Motor neuron (in vitro differentiated cells): ENCODE data around the gene MAGEB10. TPM values are rescaled to one million over a fixed set of nuclear protein-coding genes. Genes with fewer than 3 reads are reported as not detected.
"Not testable (repeated sequence)": the region's sequence is repeated elsewhere in the genome, so short reads cannot be mapped to it uniquely, and the experiment has no call there.

Experiments
- ATAC-seq, 8 experiments: fragments of 200-7000 bp; cut with Tn5 transposase; replicated peaks in 6 of 8; 2 replicates each; pipeline ENCODE4 v1.8.0; 2021; ENCODE audit warnings: mild to moderate bottlenecking in 8 of 8, moderate library complexity in 8 of 8
- H3K27ac ChIP-seq, 2 donors: fragments of 250-450 bp; sonication (Bioruptor Pico); 2 replicates each; pipeline ENCODE4 v1.9.0; 2021; ENCODE audit warnings: antibody characterized with exemption in 2 of 2, mild to moderate bottlenecking in 2 of 2, moderate library complexity in 1 of 2
- H3K4me1 ChIP-seq, 2 donors: fragments of 250-450 bp; sonication (Bioruptor Pico); replicated peaks in 1 of 2; 2 replicates each; pipeline ENCODE4 v1.6.1; 2021; ENCODE audit warnings: antibody characterized with exemption in 2 of 2, mild to moderate bottlenecking in 2 of 2, moderate library complexity in 1 of 2
- H3K4me3 ChIP-seq, 5 donors: fragments of 250-450 bp; sonication (Bioruptor Pico); 2 replicates each; pipeline ENCODE4 v1.9.0; 2021; ENCODE audit warnings: antibody characterized with exemption in 5 of 5, mild to moderate bottlenecking in 5 of 5, moderate library complexity in 4 of 5
- WGBS, 10 experiments: fragments of 450-650 bp; shearing (Covaris generic); methylation state at CpG; one replicate each; pipeline ENCODE4 v1.0.0; 2022; 5-methylcytosine and 5-hydroxymethylcytosine counted together
- in situ Hi-C, 9 experiments: fragments of 400-800 bp; cut with MboI; loops; one replicate each; pipeline ENCODE4 v1.15.0; 2021; ENCODE audit warnings: low sequenced_read_pairs in 9 of 9, low pct_unique_long_range_greater_than_20kb in 2 of 9; ENCODE audit not compliant: unreplicated experiment in 9 of 9
- total RNA-seq, 8 experiments: library from RNA; unstranded; fragments of 300-600 nt; gene quantifications; 2 replicates each; pipeline versions ENCODE4 v1.2.3 to v1.2.4, GENCODE V29; 2022

Gene MAGEB10, protein sequence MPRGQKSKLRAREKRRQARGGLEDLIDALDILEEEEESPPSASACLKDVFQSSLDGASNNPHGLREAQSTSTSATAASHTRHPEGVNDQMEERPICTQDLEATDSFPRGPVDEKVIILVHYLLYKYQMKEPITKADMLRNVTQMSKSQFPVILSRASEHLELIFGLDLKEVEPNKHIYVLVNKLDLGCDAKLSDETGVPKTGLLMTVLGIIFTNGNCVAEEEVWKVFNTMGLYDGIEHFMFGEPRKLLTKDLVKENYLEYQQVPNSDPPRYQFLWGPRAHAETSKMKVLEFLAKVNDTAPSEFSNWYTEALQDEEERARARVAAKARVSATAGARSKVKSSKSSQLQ
- total RNA-seq, result under 1 TPM in 2 of 8 experiments, not detected in 6; 0.21 to 0.33 TPM

DNA sequence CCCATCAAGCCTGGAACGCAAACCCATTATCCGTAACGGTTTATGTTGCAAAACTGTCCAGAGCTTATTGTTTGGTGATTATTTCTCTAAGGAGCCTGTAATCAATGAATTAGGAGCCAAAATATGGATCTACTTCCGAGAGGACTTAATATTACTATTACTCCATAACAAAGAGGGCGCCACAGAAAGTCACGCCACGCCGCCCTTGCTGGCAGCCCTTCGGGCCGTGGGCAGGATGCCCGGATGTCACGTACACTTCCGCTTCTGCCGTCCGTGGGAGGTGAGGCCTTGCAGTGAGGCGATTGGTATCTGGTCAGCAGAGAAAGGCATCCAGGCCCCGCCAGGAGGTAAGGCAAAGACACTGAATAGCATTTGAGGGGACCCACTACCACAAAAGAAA lies at the start of gene MAGEB10:
TSS of gene MAGEB10 (plus strand) at position 301 of the 400 bp plus-strand sequence. CDS start 13,317 bp downstream, outside the sequence.
- WGBS, 10 experiments, result 0 to 100% (median 88%) methylated on average over 1 to 15 of the region's 17 CpGs; no CpG with 5 or more reads in 5 of the 10 experiments
- Histone ChIP-seq H3K4me3 (no peak within 1 kb of the TSS), H3K27ac (no peak within 1 kb of the TSS), H3K4me1 (no peaks in the 10 kb centered on the region)
- no peak for ATAC-seq
- in situ Hi-C loops, result no loop called here

DNA sequence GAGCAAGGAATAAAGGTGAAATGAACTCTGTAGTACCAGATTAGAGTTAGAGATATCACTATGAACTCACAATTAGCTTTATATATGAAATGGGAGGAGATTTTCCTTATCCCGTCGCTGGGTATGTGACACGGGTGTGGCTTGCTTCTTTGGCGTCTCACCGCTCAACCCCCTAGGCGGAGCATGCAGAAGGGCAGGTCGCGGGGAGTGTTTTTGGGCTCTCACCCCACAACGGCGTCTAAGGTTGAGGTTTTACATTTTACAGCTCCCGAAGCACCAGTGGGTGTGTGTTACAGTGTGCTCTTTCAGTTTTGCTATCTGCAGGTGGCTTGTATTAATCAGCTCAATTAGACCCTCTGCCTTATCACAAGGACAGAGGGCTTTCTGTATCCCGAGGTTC lies 42.1 kb upstream of the MAGEB10 start:
- no peaks in the 10 kb centered on the region for H3K4me1 ChIP-seq
- no peak overlapping the region for H3K4me3 ChIP-seq
- H3K27ac ChIP-seq, result no peak overlapping the region
- in situ Hi-C loops, result no loop called here
- WGBS, 10 experiments, result 0 to 100% (median 40%) methylated on average over 1 to 6 of the region's 12 CpGs; no CpG with 5 or more reads in 7 of the 10 experiments
- ATAC-seq, result no peak

DNA sequence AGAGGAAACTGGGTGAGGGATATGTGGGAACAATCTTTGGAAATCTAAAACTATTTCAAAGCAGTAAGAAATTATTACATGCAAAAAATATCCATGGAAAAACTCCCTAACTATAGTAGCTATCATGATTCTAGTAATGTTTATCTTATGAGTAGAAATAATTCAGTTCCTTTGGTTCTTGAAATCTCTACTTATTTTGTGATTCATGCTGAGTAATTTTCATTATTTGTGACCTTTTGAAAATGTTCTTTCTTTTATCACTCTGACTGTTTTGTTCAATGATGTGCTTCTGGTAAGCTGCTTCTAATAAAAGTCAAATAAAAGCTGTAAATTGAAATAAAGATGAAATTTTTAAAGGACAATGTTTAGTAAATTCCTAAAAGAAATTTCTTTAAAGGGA lies 40.4 kb upstream of the MAGEB10 start:
- ATAC-seq, result no peak
- Histone ChIP-seq H3K27ac (no peak overlapping the region), H3K4me3 (no peak overlapping the region), H3K4me1 (no peaks in the 10 kb centered on the region)
- in situ Hi-C loops, result no loop called here

DNA sequence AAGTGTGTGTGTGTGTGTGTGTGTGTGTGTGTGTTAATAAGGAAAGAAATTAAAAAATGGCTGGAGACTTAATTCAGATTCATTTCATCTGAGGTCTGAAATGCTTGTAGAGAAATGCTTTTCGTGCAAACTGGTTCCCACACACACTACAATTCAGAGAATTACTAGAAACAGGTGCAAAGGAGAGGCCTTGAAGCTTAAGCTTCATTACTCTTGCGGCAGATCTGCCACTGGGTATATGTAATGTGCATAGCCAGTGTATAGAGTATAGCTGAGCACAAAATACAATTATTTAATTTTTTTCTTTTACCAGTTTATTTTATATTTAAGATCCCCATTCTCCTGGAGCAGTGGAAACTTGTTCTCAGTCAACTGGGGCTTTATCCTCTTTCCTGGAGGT lies 31.8 kb upstream of the MAGEB10 start:
- Histone ChIP-seq H3K4me1 (no peaks in the 10 kb centered on the region), H3K27ac (no peak overlapping the region), H3K4me3 (no peak overlapping the region)
- in situ Hi-C loops, result no loop called here
- ATAC-seq, result no peak
- 33 to 100% (median 67%) methylated on average over 1 to 2 of the region's 2 CpGs; no CpG with 5 or more reads in 5 of the 10 experiments for WGBS, 10 experiments

DNA sequence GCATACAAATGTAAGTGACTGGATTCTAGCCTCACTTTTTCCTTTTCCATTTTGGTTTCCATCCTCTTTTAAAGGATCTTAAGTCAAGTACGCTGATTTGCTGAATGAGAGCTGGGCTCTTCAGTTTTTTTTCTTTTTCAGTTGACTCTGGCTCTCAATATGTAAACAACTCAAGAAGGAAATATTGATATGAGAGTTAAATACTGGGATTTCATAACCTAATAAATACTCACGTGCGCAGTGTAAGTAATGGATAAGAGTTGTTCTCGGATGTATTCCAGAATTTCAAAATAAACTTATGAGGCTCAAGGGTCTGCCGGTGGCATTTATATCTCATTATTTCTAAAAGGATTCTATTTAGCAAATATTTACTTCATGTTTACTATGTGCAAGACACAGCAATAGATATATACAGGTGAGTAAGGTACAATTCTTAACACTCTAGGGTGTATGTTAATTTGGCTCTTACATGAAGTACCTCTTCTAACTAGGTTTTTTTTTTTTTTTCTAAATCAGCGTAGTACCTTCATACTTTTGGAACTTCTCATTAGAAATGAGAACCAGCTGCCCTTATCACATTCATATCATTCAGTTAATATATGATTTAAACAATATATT lies 11.0 kb upstream of the MAGEB10 start:
- ATAC-seq, result no peak
- Histone ChIP-seq H3K27ac (no peak overlapping the region), H3K4me1 (no peaks in the 10 kb centered on the region), H3K4me3 (no peak overlapping the region)
- in situ Hi-C loops, result no loop called here
- WGBS, 10 experiments, result 42 to 100% (median 80%) methylated on average over 1 to 6 of the region's 6 CpGs; no CpG with 5 or more reads in 3 of the 10 experiments

DNA sequence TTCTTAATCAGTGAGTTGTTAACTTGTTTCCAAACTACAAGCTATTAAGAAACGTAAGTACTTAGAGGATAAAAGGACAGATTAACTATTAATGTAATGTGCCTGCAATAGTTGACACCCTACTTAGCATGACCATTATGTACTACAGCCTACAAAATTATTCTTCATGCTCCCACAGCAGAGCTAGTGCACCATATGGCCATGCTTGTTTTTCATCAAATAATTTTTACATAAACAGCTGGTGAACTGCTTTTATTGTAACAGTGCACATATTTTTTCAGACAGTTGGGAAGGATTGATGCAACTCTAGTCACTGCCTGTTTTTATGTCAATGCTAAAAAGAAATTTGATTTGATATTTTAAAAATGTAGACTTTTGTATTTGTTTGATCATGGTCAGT lies 10.2 kb upstream of the MAGEB10 start:
- Histone ChIP-seq H3K4me1 (no peaks in the 10 kb centered on the region), H3K27ac (no peak overlapping the region), H3K4me3 (no peak overlapping the region)
- 0 to 42% (median 30%) methylated on average over 1 of the region's 1 CpG; no CpG with 5 or more reads in 6 of the 10 experiments for WGBS, 10 experiments
- peak in 2 of 8 experiments; percentile 21 to 68 for ATAC-seq
- in situ Hi-C loops, result no loop called here

DNA sequence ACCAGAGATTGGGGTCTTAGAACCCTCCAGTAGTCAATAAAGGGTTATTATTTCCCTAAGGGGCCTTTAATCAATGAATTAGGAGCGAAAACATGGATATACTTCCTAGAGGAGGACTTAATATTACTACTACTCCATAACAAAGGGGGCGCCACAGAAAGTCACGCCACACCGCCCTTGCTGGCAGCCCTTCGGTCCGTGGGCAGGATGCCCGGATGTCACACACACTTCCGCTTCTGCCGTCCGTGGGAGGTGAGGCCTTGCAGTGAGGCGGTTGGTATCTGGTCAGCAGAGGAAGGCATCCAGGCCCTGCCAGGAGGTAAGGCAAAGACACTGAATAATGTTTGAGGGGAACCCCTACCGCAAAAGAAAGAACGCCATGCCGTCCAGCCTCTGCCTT lies 436 bp downstream of the MAGEB10 start:
- in situ Hi-C loops, result no loop called here
- Histone ChIP-seq H3K27ac (no peak overlapping the region), H3K4me1 (no peaks in the 10 kb centered on the region), H3K4me3 (no peak overlapping the region)
- no peak for ATAC-seq
- WGBS, 10 experiments, result 54 to 100% (median 56%) methylated on average over 1 to 4 of the region's 14 CpGs; no CpG with 5 or more reads in 7 of the 10 experiments

DNA sequence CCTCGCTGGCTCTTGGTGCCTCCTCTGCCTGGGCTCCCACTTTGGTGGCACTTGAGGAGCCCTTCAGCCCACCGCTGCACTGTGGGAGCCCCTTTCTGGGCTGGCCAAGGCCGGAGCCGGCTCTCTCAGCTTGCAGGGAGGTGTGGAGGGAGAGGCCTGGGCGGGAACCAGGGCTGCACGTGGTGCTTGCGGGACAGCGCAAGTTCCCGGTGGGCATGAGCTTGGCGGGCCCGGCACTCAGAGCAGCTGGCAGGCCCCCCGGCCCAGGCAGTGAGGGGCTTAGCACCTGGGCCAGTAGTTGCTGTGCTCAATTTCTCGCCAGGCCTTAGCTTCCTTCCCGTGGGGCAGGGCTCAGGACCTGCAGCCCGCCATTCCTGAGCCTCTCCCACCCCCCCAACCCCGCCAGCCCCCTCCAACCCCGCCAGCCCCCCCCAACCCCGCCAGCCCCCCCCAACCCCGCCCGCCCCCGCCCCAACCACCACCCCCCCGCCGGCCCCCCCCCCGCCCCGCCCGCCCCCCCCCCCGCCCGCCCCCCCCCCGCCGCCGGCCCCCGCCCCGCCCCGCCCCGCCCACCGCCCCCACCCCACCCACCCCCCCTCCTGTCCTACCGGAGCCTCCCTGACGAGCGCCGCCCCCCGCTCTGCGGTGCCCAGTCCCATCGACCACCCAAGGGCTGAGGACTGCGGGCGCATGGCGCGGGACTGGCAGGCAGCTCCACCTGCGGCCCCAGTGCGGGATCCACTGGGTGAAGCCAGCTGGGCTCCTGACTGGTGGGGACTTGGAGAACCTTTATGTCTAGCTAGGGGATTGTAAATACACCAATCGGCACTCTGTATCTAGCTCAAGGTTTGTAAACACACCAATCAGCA lies 1.4 kb downstream of the MAGEB10 start:
- ATAC-seq, H3K27ac ChIP-seq, H3K4me3 ChIP-seq, in situ Hi-C loops, H3K4me1 ChIP-seq: not testable (repeated sequence)
- WGBS, 10 experiments, result 57% methylated on average over 1 of the region's 50 CpGs; no CpG with 5 or more reads in 9 of the 10 experiments

DNA sequence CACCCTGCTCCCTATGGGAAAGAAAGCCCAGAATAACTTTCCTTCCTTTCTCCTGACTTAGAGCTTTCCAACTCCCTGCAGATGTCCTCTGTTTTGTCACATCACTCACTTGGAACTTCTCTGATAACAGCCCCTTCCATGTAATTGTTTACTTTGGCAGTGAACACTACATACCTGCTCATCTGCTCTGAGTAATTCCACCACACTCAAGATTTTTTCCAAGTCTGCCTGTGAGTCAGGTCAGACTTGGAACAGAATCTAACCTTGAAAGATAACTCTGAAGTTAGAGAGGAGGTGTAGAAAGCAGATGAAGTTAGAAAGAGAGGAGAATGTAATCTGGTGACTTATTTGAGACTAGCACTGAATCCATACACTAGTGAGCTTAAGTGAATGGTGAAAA lies 7.4 kb downstream of the MAGEB10 start:
- in situ Hi-C loops, result no loop called here
- H3K4me3 ChIP-seq, result no peak overlapping the region
- no peak for ATAC-seq
- no peak overlapping the region for H3K27ac ChIP-seq
- H3K4me1 ChIP-seq, result no peaks in the 10 kb centered on the region

DNA sequence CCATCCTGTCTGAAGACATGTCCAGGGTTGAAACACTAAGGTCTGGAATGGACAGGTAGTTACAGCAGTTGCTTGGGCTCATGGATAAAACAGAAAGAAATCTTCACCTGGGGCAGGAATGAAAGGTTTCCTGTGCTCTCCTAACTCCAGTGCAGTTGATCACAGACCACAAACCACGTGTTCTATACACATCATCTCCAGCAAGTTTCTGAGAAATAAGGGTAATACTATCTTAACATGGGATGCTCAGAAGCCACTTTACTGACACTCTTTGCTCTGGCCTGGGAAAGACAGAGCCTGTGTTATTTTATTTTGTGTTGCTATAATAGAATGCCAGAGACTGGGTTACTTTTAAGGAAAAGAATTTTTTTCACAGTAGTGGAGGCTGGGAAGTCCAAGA lies 16.0 kb downstream of the MAGEB10 start:
- no peak for ATAC-seq
- in situ Hi-C loops, result no loop called here
- H3K4me3 ChIP-seq, result no peak overlapping the region
- no peak overlapping the region for H3K27ac ChIP-seq
- WGBS, 10 experiments, result 29% methylated on average over 1 of the region's 1 CpG; no CpG with 5 or more reads in 9 of the 10 experiments
- no peaks in the 10 kb centered on the region for H3K4me1 ChIP-seq

DNA sequence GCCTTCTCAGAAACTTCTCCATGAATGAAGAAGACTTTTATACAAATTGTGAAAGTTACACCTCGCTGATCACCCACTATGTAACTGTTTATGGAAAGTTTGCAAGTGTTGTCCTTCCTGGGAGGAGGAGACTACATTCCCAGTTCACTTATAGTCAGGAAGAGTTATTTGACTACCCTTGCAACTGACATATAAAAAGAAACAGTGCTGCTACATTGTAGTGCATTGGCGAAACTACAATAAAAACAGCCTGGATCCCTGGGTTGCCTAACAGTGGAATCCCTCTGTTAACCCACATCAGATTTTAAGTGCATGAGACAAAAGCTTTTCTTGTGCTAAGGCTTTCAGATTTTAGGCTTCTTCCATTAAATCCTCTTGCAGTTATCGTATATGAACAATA lies 30.4 kb downstream of the MAGEB10 start:
- Histone ChIP-seq H3K4me3 (no peak overlapping the region), H3K27ac (no peak overlapping the region), H3K4me1 (no peaks in the 10 kb centered on the region)
- no peak for ATAC-seq
- in situ Hi-C loops, result no loop called here
- 0 to 100% (median 15%) methylated on average over 1 to 3 of the region's 3 CpGs; no CpG with 5 or more reads in 6 of the 10 experiments for WGBS, 10 experiments

DNA sequence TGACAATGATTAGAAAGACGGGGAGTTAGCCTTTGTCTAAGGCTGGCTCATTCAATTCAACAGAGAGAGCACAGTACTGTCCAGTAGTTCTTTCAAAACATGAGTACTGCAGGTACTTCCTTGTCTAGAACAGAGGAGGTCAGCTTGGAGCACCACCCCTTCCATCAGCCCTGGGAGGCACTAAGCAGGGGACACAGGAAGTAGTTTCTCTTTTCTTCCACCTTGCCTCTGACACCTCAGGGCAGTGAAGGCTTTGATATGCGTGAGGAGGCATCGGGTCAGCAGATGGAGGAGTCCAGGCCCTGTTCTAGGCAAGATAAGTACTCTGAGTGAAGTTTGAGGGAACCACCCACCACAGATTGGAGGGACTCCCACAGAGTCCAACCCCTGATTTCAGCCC lies 33.1 kb downstream of the MAGEB10 start:
- 0 to 64% (median 61%) methylated on average over 2 of the region's 3 CpGs; no CpG with 5 or more reads in 7 of the 10 experiments for WGBS, 10 experiments
- in situ Hi-C loops, result no loop called here
- H3K4me1 ChIP-seq, result no peaks in the 10 kb centered on the region
- no peak for ATAC-seq
- H3K4me3 ChIP-seq, result no peak overlapping the region
- H3K27ac ChIP-seq, result no peak overlapping the region

DNA sequence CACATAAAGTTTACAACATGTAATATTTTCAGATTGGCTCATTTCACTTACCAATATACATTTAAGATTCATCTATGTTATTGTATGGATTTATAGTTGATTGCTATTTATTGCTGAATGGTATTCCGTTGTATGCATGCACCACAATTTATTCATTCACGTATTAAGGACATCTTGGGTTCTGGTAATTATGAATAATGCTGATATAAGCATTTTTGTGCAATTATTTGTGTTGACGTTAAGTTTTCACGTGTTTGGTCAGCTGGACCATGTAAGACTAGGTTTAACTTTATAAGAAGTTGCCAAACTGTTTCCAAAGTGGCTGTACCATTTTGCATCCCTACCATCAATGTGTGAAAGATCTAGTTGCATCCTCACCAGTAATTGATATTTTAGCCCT lies 35.1 kb downstream of the MAGEB10 start:
- ATAC-seq, result no peak
- in situ Hi-C loops, result no loop called here
- H3K4me1 ChIP-seq, result no peaks in the 10 kb centered on the region
- 15 to 100% (median 60%) methylated on average over 1 to 4 of the region's 4 CpGs; no CpG with 5 or more reads in 5 of the 10 experiments for WGBS, 10 experiments
- no peak overlapping the region for H3K4me3 ChIP-seq
- no peak overlapping the region for H3K27ac ChIP-seq
